ENCODE results near the gene FBLIM1.
"Not testable (repeated sequence)": the region's sequence is repeated elsewhere in the genome, so short reads cannot be mapped to it uniquely, and the experiment has no call there.

The FBLIM1 gene

DNA sequence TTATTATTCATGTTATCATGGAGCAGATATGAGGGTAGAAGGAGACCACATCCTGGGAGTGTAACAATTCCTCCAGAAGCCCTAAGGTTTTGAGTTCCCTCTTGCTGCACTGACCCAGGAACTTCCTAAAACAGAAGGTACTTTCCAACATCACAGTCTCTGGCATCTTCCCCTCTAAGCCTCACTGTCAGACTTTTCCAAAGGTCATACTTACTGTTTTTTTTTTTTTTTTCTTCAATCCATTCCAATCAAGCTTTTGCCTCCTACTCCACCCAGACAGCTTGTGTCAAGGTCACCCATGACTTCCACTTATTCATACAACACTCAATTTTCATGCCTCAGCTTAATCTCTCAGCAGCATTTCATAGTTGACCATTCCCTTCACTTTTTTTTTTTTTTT is 67.2 kb downstream of the FBLIM1 start:
- no peak for DNase-seq

DNA sequence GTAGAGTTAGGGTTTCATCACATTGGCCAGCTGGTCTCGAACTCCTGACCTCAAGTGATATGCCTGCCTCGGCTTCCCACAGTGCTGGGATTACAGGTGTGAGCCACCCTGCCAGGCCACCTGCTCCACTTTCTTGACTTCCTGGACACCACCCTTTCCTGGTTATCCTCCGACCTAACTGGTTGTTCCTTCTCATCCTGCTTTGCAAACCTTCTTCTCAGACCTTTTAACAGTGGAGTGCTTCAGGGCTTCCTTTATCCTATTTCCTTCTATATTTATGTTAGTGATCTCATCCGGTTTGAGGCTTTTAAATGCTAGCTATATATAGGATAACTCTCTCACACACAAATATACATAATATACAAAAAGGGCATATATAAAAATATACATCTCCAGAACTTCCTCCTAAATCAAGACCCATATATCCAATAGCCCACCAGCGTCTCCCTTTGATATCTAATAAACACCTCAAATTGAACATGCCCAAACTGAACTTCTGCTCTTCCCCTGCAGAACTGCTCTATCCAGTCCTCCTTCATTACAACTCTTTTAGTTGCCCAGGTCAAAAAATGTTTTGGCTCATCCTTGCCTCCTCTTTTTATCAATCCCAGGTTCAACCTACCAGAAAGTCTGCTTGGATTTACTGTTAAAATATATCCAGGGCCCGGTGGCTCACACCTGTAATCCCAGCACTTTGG is 68.4 kb downstream of the FBLIM1 start:
- no peak for DNase-seq

DNA sequence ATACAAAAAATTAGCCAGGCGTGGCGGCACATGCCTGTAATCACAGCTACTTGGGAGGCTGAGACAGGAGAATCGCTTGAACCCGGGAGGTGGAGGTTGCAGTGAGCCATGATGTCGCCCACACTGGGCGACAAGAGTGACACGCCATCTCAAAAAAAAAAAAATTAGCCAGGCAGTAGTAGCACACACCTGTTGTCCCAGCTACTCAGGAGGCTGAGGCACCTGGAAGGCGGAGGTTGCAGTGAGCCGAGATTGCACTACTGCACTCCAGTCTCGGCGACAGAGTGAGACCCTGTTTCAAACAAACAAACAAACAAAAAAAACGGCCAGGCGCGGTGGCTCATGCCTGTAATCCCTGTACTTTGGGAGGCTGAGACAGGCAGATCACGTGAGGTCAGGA is 69.0 kb downstream of the FBLIM1 start:
- DNase-seq, result not testable (repeated sequence)

- not testable (repeated sequence) for DNase-seq
These were observed 70.3 kb downstream of the FBLIM1 start for GRCh38 chr1:15828931-15829330.

GRCh38 chr1:15830258-15830657 is 71.7 kb downstream of the FBLIM1 start:
- DNase-seq, result no peak

DNA sequence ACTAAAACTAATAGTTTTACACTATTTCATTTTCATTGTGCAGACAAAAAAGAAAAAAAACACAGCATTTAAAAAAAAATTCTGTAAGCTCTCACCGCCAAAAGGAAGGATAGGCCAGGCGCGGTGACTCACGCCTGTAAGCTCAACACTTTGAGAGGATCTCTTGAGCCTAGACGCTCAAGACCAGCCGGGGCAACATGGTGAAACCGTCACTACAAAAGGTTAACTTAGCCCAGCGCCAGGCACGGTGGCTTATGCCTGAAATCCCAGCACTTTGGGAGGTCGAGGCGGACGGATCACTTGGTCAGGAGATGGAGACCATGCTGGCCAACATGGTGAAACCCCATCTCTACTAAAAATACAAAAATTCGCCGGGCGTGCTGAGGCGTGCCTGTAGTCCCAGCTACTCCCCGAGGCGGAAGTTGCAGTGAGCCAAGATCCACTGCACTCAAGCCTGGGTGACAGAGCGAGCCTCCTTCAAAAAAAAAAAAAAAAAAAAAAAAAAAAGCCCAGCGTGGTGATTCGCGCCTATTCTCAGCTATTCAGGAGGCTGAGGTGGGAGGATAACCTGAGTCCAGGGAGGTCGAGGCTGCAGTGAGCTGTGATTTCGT is 74.6 kb downstream of the FBLIM1 start:
- DNase-seq, result peak; percentile 63

DNA sequence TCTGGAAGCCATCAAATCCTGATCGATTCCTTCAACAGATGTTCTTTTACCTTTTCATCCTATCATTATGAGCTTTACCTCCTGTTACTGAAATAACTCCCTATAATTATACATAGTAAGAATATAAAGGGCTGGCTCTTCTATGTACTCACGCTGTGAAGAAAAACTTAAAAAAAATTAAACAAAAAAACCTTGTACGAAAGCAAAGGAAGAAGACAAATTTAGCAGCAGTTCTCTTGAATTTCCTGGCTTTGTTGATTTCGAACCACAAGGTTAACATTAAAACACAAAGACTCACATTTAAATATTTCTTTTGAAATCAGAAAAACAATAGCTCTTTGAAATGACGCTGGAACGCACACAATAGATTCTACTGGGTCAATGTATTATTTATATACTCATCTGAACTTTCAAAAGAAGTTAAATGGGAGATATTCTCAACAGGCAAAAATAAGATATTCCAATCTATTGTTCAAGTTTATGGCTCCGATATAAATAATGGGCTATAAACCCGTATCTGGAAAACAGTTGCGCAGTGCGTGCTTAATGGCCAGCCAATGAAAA is 75.3 kb downstream of the FBLIM1 start:
- no peak for DNase-seq

- DNase-seq, result peak; percentile 94
These were observed 76.0 kb downstream of the FBLIM1 start for GRCh38 chr1:15834406-15835204.

DNA sequence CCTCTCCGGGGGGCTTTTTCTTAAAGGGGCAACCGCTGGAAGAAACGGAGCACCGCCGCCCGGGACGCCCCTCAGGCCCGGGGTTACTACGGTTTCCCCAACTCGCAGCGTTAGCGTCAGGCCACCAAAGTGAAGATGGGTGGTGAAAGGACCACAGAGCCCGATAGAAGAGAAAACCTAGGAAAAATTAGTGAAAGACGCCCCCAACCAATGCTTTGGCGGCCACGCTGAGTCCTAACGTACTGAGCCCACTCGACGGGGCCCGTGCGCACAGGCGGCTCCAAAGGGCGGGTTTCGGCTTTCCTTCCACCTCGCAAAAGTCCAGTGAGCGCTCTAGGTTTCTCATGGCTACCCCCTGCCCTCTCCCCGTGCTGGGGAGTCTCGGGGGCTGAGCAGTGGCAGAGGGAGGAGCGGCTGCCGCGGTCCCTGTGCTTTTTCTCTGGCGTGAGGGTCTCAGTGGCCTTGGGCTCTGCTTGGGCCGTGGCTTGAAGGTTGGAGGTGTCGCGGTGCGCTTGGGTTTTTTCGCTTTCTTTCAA is 76.7 kb downstream of the FBLIM1 start:
- DNase-seq, result no peak

DNA sequence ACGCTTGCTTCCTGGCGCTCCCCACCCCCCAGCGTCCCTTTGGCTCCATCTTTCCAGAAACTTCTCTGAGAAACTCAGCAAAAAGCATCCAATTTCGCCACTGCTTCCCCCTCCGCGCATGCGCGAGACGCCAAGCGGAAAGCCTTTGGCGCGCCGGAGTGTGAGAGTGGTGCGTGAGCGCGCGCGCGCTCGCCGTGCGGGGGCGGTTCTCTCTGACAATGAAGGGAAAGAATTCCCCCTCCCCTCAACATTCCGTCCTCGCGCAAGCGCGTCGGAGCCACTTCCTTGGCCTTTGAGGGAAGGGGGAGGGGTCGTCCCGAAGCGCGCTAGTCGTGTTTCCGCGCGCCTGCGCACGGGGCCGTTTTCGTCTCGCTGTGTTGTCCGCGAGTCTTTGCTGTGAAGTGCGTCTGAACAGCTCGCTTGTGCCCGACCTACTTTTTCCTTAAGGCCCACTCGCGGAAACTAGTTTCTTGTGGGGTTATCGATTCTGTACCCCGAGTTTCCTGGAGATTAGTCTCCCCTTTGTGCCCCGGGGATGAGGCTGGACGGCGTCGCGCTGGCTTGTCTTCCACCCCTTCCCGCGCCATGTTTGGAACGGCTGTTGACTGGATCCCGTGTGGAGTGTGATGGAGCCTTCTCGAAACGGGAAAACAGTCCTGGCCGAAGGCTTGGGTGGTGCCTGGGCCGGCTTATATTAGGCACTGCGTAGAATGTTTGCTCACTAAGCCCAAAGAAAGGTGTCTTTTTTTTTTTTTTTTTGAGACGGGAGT is 77.3 kb downstream of the FBLIM1 start:
- DNase-seq, result peak; percentile 99
